Measurements from ENCODE around the gene ADK. TPM values are rescaled to one million over a fixed set of nuclear protein-coding genes. Genes with fewer than 3 reads are reported as not detected.

The ADK gene
- total and polyA plus RNA-seq, 2 of the 4 experiments (the other 2 are of a cell fraction), result 30.6 to 40.9 TPM

DNA sequence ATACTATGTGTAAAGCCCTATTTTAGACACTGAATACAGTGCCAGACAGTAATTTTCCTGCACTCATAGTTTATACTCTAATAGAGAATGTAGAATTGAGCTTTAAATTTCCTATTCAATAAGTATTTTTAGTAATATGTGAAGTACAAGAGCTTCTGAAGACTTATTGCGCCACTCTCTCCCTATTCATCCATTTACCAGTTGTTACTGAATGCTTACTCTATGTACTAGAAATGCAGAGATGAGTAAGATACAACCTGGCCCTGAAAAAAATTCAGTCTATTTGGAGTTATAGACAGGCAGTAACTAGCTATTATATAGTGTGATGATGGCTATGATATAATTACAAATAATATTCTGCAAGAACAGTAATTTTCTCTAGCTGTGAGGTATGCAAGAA is 98.8 kb downstream of the ADK start:
- Histone ChIP-seq H2AK9ac (replicated peaks; ENCODE audit: low read depth, low read length, poor library complexity) (no peak overlapping the region), H3K18ac (ENCODE audit: low read depth, low read length) (no peak overlapping the region), H3K9me3 (ENCODE audit: control insufficient read depth, insufficient read depth, low read length) (no peaks in the 10 kb centered on the region), H3K23ac (ENCODE audit: low read depth, low read length) (no peak overlapping the region), H2BK5ac (ENCODE audit: low read depth, low read length, poor library complexity, severe bottlenecking) (no peak overlapping the region), H3K56ac (ENCODE audit: extremely low read depth, insufficient read depth, low read length) (no peak overlapping the region), H4K5ac (ENCODE audit: low read depth, low read length) (no peak overlapping the region), H2BK15ac (ENCODE audit: low read depth, low read length) (no peak overlapping the region), H2AFZ (replicated peaks; ENCODE audit: low read length, poor library complexity) (no peak overlapping the region), H3K4me2 (ENCODE audit: low read depth, low read length) (no peak overlapping the region), H3K27me3 (ENCODE audit: control insufficient read depth, insufficient read depth, low read length) (no peaks in the 10 kb centered on the region), H4K91ac (ENCODE audit: insufficient read depth, low read depth, low read length) (no peak overlapping the region), H2AK5ac (ENCODE audit: low read depth, low read length) (no peak overlapping the region), H3K79me1 (ENCODE audit: low read depth in 1 of 2, low read length in 2 of 2) (peaks cover 0 to 12% of the 10 kb centered on the region in 2 experiments; a peak in 3 of 4 replicates), H4K8ac (ENCODE audit: low read depth in 2 of 2, low read length in 2 of 2) (no peak overlapping the region), H4K20me1 (ENCODE audit: insufficient read depth, low read length) (no peaks in the 10 kb centered on the region), H3K36me3 (ENCODE audit: control insufficient read depth, insufficient read depth, low read length) (no peaks in the 10 kb centered on the region), H3K4me1 (ENCODE audit: control insufficient read depth, insufficient read depth, low read length) (no peaks in the 10 kb centered on the region), H3K4ac (ENCODE audit: low read depth, low read length) (no peak overlapping the region), H3K9ac (ENCODE audit: low read depth, low read length) (no peak overlapping the region), H2BK120ac (ENCODE audit: low read depth, low read length) (no peak overlapping the region), H3K14ac (replicated peaks; ENCODE audit: low read depth, low read length) (no peak overlapping the region), H3K4me3 (ENCODE audit: insufficient read depth, low read depth, low read length) (no peak overlapping the region), H2BK20ac (ENCODE audit: low read depth, low read length) (no peak overlapping the region), H3K27ac (ENCODE audit: insufficient read depth, low read length) (no peak overlapping the region), H3K9me1 (ENCODE audit: insufficient read depth, low read length) (no peaks in the 10 kb centered on the region)
- no TSS peak for BruUV-seq (replicated peaks)
- DNase-seq, result peak; percentile 62
- ChIA-PET POLR2A (ENCODE audit: unreplicated experiment) (no interaction called here), CTCF (no interaction called here)
- ATAC-seq (ENCODE audit: low read depth), result no peak
- intact Hi-C loops (cut with micrococcal nuclease), result no loop called here
- in situ Hi-C loops (cut with MboI; ENCODE audit: low sequenced_read_pairs), result loop anchor here (5.0 to 10.0 kb wide), 2 partner anchors 847 to 985 kb away; partner anchors contain the start of gene COMTD1
- dilution Hi-C loops (cut with HindIII; ENCODE audit: low sequenced_read_pairs, unreplicated experiment), result no loop called here
- WGBS, 2 experiments (ENCODE audit: extremely low coverage in 2 of 2, insufficient read length in 1 of 2), result no CpG with 5 or more reads among the region's 1 CpG
- TF ChIP-seq, protein P1, sequence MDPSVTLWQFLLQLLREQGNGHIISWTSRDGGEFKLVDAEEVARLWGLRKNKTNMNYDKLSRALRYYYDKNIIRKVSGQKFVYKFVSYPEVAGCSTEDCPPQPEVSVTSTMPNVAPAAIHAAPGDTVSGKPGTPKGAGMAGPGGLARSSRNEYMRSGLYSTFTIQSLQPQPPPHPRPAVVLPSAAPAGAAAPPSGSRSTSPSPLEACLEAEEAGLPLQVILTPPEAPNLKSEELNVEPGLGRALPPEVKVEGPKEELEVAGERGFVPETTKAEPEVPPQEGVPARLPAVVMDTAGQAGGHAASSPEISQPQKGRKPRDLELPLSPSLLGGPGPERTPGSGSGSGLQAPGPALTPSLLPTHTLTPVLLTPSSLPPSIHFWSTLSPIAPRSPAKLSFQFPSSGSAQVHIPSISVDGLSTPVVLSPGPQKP (IDR thresholded peaks at IDR 0.05; ENCODE audit: borderline replicate concordance, low read depth, low read length), result no peak
- TF ChIP-seq CEBPB (IDR thresholded peaks at IDR 0.05; ENCODE audit: low read depth, low read length), result peak; percentile 75

Data from IMR-90 (cell line).